Embryonic facial prominence (tissue), 1 donor: ENCODE data around the gene RP9.
"Not testable (repeated sequence)": the region's sequence is repeated elsewhere in the genome, so short reads cannot be mapped to it uniquely, and the experiment has no call there.

ENCODE experiments used
- DNase-seq: peaks from one replicate; pipeline ENCODE4 v3.0.0-alpha.2; 2016; ENCODE audit errors: extremely low spot score

Gene RP9

DNA sequence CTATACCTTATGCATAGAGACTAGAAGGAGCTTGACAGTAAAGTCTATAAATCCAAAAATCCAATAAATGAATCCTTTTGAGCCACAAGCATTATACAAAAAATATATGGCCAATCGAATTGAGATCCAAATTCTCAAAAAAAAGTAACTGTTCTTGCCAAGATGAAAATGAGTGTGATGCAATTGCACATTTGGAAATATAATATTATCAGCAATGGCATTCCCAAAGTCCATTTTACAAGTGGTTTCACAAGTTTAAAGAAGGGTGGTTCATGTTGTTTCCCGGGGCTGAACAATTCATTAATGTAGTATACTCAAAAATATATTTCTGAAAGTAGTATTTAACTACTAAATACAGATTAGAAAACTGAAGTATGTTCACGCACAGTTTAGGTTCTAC is 7.3 kb downstream of the RP9 start:
- no peak for DNase-seq

DNA sequence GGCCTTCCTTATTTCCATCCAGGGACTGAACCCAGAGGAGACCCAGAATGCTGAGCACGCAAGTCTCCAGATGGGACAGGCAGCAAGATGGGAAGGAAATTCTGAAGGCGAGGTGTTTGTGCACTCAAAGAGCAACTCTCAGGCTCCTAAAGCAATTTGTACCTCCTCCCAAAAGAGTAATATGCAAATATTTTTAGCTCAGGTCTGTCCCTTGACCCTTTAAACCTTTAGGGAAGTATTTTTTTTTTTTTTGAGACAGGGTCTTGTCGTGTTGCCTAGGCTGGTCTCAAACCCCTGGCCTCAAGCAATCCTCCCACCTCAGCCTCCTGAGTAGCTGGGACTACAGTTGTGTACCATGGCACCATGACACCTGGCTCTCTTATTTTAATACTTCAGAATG is 8.4 kb downstream of the RP9 start:
- no peak for DNase-seq

GRCh38 chr7:33099154-33099940 is 9.9 kb downstream of the RP9 start:
- no peak for DNase-seq

- not testable (repeated sequence) for DNase-seq
Observed at GRCh38 chr7:33094745-33095275, 14.4 kb downstream of the RP9 start.

DNA sequence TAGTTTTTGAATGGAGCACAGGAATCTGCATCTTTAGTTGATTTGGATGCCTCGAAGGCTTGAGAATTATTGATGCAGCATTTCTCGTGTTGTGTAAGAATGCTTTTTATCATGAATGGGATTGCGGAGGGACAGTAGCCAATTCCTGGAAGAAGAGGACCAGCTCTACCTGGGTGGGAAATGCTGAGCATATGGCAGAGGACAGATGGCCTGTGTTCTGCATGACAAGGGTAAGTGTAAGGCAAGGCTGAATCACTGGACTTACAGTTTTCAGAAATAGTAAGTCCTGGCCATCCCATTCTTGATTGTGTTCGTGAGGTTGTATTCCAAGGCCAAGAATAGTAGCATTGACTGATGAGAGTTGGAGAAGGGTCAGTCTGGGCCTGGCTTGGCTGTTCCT is 15.9 kb downstream of the RP9 start:
- DNase-seq: no peak

GRCh38 chr7:33091641-33092191 is 17.5 kb downstream of the RP9 start:
- no peak for DNase-seq

- no peak for DNase-seq
Observed at GRCh38 chr7:33091111-33091531, 18.1 kb downstream of the RP9 start.

- DNase-seq: no peak
Observed at GRCh38 chr7:33089142-33089541, 20.1 kb downstream of the RP9 start.

GRCh38 chr7:33087858-33088257 is 21.3 kb downstream of the RP9 start:
- no peak for DNase-seq

GRCh38 chr7:33087356-33087755 is 21.8 kb downstream of the RP9 start:
- DNase-seq: no peak

DNA sequence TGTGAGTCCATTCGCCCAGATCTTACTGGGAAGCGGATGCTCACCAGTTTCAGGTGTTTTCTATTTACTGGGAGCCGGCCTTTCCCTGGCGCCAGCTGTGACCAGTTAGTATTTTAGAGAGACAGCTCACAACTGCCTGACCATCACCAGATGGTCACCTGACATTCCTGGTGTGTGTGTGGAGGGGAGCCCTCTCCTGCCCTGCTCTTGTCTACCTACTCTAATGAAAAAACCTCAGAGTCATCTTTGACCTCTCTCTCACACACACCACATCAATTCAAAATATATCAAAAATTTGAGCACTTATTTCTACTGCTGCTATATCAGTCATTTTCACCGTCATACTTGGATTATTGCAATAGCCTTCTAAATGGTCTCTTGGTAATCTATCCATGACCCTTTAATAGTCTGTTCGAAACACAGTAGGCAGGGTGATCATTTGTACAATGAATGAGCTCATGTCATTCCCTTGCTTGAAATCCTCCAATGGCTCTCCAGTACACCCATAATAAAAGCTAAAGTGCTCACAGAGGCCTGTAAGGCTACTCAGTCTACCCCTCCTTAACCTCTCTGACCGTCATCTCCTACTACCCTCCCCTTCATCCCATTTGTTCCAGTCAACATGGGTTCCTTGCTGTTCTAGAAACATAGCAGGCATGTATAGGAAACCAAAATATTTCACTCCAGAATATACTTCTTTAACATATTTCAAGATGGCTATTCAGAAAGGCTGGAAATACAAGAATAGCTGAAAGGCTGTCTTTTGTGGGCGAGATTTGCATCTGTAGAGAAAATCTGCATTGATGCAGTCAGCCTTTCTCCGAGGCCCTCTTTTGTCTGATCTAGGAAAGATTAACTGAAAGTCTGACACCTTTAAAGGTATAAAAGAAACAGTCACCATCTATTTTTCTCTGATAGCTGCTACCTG is 29.2 kb downstream of the RP9 start:
- DNase-seq: no peak

DNA sequence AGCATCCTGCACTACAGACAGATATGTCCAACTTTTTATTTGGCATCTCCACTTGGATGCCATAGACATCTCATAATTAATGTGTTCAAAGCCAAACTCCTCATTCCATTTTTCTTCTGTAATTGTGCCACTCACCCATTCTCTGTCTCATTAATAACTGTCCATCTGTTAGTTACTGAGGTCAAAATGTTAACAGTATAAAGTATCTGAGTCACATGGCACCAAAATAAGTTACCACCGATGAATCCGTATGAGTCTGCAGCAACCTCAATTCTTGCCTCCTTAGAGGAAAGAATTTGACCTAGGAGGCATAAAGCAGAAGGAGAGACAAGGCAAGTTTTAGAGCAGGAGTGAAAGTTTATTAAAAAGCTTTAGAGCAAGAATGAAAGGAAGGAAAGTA is 30.1 kb downstream of the RP9 start:
- no peak for DNase-seq

DNA sequence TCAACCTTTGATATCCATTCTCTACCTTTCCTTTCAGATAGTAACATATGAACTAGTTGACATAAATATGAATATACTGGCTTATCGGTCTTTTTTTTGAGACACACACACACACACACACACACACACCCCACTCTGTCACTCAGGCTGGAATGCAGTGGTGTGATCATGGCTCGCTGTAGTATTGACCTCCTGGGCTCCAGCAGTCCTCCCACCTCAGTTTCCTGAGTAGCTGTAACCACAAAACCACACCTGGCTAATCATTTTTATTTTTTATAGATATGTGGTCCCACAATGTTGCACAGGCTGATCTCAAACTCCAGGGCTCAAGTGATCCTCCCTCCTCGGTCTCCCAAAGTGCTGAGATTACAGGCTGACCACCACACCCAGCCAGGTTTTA is 32.5 kb downstream of the RP9 start:
- no peak for DNase-seq

DNA sequence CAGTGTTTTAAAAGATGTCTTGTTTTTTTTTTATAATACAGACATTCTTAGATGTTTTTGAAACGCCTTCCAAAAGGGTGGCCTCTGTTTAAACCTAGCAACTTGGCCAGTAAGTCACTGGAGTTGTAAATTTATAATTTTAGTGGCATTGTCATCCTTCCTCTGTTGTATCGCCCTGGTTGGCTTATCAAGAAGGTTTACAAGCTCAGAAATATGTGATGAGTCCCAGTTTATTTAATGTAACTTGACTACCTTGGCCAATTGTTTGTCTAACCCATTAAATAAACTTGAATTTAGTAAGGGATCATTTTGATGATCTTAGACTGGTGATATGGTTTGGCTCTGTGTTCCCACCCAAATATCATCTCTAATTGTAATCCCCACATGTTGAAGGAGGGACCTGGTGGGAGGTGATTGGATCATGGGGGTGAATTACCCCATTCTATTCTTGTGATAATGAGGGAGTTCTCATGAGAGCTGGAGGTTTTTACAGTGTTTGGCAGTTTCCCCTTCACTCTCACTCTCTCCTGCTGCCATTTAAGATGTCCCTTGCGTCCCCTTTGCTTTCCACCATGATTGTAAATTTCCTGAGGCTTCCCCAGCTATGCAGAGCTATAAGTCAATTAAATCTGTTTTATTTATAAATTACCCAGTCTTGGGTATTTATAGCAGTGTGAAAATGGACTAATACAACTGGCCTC is 33.2 kb downstream of the RP9 start:
- DNase-seq: no peak

GRCh38 chr7:33073243-33073642 is 36.0 kb downstream of the RP9 start:
- no peak for DNase-seq

DNA sequence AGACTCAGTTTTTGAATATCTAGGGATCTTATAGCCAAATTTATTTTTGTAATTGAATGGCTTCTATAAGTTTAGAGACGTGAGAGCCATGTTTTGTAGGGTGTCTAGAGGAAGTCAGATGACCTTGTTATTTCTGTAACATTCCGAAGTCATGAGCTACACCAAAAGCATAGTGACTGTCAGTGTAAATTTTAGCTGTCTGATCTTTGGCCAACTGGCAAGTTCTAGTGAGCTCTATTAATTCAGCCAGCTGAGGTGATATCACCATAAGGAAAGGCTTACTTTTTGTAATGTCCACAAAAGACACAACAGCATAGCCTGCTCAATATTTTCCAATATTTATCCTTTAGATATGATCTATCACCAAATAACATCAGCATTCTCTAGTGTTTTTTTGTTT is 36.7 kb downstream of the RP9 start:
- no peak for DNase-seq

DNA sequence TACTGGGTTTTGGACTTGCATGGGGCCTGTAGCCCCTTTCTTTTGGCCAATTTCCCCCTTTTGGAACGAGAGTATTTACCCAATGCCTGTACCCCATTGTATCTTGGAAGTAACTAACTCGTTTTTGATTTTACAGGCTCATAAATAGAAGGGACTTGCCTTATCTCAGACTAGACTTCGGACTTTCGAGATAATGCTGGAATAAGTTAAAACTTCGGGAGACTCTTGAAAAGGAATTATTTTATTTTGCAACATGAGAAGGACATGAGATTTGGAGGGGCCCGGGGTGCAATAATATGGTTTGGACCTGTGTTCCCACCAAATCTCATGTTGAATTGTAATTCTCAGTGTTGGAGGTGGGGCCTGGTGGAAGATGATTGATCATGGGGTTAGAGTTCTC is 38.4 kb downstream of the RP9 start:
- DNase-seq: no peak

- DNase-seq: no peak
Observed at GRCh38 chr7:33070277-33070676, 38.9 kb downstream of the RP9 start.

GRCh38 chr7:33067921-33068320 is 41.3 kb downstream of the RP9 start:
- no peak for DNase-seq

DNA sequence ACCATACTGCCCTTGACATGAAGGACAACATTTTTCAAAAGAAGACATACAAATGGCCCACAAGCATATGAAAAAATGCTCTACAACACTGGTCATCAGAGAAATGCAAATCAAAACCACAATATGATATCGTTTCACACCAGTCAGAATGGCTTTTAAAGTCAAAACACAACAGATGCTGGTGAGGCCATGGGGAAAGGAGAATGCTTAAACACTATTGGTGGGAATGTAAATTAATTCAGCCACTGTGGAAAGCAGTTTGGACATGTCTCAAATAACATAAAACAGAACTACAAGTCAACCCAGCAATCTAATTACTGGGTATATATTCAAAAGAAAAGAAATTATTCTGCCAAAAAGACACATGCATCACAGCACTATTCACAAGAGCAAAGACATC is 42.4 kb downstream of the RP9 start:
- DNase-seq: no peak

DNA sequence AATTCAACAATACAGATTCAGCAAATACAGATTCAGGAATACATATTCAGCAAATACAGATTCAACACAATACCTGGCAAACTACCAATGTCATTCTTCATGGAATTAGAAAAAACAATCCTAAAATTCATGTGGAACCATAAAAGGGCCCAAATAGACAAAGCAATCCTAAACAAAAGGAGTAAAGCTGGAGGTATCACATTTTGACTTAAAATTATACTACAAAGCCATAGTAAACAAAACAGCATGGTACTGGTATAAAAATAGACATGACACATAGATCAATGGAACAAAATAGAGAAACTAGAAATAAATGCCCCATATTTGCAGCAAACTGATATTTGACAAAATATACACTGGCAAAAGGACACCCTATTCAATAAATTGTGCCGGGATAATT is 43.2 kb downstream of the RP9 start:
- no peak for DNase-seq
